Motor neuron (in vitro differentiated cells): ENCODE data around the gene NAT14. TPM values are rescaled to one million over a fixed set of nuclear protein-coding genes. Genes with fewer than 3 reads are reported as not detected.

Source experiments
- ATAC-seq, 8 experiments: fragments of 200-7000 bp; cut with Tn5 transposase; replicated peaks in 6 of 8; 2 replicates each; pipeline ENCODE4 v1.8.0; 2021; ENCODE audit warnings: mild to moderate bottlenecking in 8 of 8, moderate library complexity in 8 of 8
- H3K27ac ChIP-seq, 2 donors: fragments of 250-450 bp; sonication (Bioruptor Pico); 2 replicates each; pipeline ENCODE4 v1.9.0; 2021; ENCODE audit warnings: antibody characterized with exemption in 2 of 2, mild to moderate bottlenecking in 2 of 2, moderate library complexity in 1 of 2
- H3K4me1 ChIP-seq, 2 donors: fragments of 250-450 bp; sonication (Bioruptor Pico); replicated peaks in 1 of 2; 2 replicates each; pipeline ENCODE4 v1.6.1; 2021; ENCODE audit warnings: antibody characterized with exemption in 2 of 2, mild to moderate bottlenecking in 2 of 2, moderate library complexity in 1 of 2
- H3K4me3 ChIP-seq, 5 donors: fragments of 250-450 bp; sonication (Bioruptor Pico); 2 replicates each; pipeline ENCODE4 v1.9.0; 2021; ENCODE audit warnings: antibody characterized with exemption in 5 of 5, mild to moderate bottlenecking in 5 of 5, moderate library complexity in 4 of 5
- WGBS, 10 experiments: fragments of 450-650 bp; shearing (Covaris generic); methylation state at CpG; one replicate each; pipeline ENCODE4 v1.0.0; 2022; 5-methylcytosine and 5-hydroxymethylcytosine counted together
- in situ Hi-C, 9 experiments: fragments of 400-800 bp; cut with MboI; loops; one replicate each; pipeline ENCODE4 v1.15.0; 2021; ENCODE audit warnings: low sequenced_read_pairs in 9 of 9, low pct_unique_long_range_greater_than_20kb in 2 of 9; ENCODE audit not compliant: unreplicated experiment in 9 of 9
- total RNA-seq, 8 experiments: library from RNA; unstranded; fragments of 300-600 nt; gene quantifications; 2 replicates each; pipeline versions ENCODE4 v1.2.3 to v1.2.4, GENCODE V29; 2022

The NAT14 gene
- total RNA-seq, 8 experiments from 2014 or later: 10.9 to 62.6 (median 48.2) TPM

DNA sequence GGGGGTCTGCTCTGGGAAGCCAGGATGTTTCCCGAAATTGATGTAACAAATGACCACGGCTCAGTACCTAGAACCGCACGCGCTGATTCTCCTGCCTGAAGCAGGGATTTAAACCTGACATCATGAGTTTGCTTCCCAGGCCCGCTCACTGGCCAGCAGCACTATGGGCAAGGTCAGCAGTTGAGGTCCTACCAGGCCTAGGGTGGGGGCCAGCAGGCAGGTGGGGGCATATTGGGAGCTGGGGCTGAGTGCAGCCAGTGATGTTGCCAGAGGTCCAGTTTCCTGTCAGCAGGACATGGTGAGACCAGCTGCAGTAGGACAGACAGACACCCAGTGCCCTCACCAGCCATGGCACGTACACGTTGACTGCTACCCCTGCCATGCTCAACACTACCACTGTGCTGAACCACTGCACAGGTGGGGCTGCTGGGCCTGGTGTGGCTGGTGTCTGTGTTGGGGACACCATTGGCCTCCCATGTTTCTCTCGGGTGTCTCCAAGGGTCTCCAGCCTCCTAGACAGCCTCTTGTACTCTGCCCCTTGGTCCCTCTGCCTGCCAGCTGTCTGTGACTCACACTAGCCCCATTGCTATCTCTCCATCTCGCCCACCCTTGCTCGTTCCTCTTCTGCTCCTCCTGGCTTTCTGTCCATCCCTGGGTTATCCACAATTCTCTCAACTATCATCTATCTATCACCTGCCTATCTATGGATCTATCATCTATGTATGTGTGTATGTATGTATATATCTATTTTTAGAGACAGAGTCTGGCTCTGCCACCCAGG lies 19.3 kb upstream of the NAT14 start:
- H3K4me1 ChIP-seq: peaks cover 2 to 6% of the 10 kb centered on the region in 2 donors
- WGBS, 10 experiments: 71 to 100% (median 100%) methylated on average over 1 to 5 of the region's 11 CpGs; no CpG with 5 or more reads in 7 of the 10 experiments
- H3K4me3 ChIP-seq: no peak overlapping the region
- in situ Hi-C loops: no loop called here
- no peak for ATAC-seq
- H3K27ac ChIP-seq: no peak overlapping the region

GRCh38 chr19:55466241-55466614 lies 18.8 kb upstream of the NAT14 start:
- Histone ChIP-seq H3K4me1 (peaks cover 0 to 5% of the 10 kb centered on the region in 2 donors), H3K27ac (no peak overlapping the region), H3K4me3 (no peak overlapping the region)
- WGBS, 10 experiments: 83 to 100% (median 91%) methylated on average over 1 to 4 of the region's 4 CpGs; no CpG with 5 or more reads in 4 of the 10 experiments
- no peak for ATAC-seq
- in situ Hi-C loops: no loop called here

DNA sequence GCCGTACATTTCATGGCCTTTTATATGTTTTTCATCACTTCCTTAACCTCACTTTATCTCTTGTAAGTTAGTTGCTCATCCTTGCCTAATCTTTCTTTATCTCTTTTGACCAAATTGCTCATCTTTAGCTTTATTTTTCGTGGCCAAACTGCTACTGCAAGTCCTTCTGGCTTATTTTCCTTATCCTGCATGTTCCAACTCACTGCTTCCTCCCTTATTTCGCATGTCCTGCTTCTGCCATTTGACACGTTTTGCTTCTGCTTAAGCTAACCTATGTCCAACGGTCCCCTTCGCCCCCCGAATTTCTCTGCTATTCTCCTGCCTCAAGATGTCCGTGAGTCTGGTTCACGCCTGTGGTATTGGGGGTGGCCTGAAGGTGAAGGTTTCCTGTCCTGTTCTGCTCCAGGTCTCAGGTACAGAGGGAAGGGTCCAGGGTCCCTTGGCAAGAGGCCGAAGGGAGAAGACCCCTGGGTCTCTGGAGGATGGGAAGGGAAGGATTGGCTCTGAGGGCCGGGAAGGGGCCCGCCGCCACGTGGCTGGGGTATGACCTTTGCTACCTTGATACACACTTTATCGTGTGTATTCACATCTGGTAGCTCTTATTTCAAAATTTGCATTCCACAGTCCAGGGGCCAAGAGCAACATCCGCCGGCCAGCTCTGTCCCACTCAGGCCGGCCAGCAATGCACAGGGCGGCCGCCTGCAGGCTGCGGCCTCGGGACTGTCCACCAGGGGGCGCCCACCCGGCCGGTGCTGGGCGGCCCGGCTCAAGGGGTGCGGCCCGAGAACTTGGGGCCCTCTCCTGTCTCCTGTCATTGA lies 17.5 kb upstream of the NAT14 start:
- no peak overlapping the region for H3K4me3 ChIP-seq
- no peak overlapping the region for H3K27ac ChIP-seq
- 18 to 85% (median 64%) methylated on average over 4 to 13 of the region's 29 CpGs; no CpG with 5 or more reads in 1 of the 10 experiments for WGBS, 10 experiments
- H3K4me1 ChIP-seq: peaks cover 0 to 5% of the 10 kb centered on the region in 2 donors
- ATAC-seq: peak; percentile 79 to 98 (median 84)
- in situ Hi-C loops: no loop called here

DNA sequence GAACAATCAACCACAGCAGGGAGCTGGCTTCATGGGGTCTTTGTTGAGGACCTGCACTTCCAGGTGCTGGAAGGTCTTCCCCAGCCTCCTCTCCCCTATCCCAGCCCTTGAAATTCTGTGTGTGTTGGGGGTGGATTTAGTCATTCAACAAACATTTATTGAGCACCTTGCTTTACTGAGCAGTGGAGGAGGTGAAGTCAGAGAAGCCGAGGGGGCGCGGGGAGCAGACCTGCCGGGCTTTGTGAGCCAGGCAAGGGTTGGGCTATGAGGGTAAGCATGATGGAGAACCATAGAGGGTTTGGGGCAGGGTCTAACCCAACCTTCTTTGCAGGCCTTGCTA lies 17.0 kb upstream of the NAT14 start:
- in situ Hi-C loops: no loop called here
- no peak overlapping the region for H3K4me3 ChIP-seq
- 0 to 8% (median 0%) methylated on average over 1 to 4 of the region's 4 CpGs; no CpG with 5 or more reads in 5 of the 10 experiments for WGBS, 10 experiments
- H3K4me1 ChIP-seq: peaks cover 0 to 5% of the 10 kb centered on the region in 2 donors
- H3K27ac ChIP-seq: no peak overlapping the region
- ATAC-seq: peak in 1 of 8 experiments; percentile 9

DNA sequence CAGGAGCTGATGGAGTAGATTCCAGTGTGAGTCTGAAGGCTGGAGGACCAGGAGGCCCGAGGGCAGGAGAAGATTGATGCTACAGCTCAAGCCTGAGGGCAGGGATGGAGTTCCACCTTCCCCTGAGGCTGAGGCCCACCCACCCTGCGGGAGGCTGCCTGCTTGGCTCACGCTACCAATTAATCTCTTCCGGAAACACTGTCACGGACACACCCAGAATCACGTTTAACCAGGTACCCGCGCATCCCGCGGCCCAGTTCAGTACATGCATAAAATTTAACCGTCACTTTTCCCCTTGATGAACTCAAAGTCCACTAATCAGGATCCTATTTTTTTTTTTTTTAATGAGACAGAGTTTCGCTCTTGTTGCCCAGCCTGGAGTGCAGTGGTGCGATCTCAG lies 13.7 kb upstream of the NAT14 start:
- WGBS, 10 experiments: 0 to 100% (median 79%) methylated on average over 1 to 9 of the region's 13 CpGs; no CpG with 5 or more reads in 1 of the 10 experiments
- Histone ChIP-seq H3K27ac (no peak overlapping the region), H3K4me1 (peaks cover 13 to 20% of the 10 kb centered on the region in 2 donors), H3K4me3 (no peak overlapping the region)
- ATAC-seq: no peak
- in situ Hi-C loops: no loop called here

GRCh38 chr19:55472463-55472862 lies 12.5 kb upstream of the NAT14 start:
- WGBS, 10 experiments: 80 to 100% (median 85%) methylated on average over 1 to 4 of the region's 8 CpGs; no CpG with 5 or more reads in 7 of the 10 experiments
- Histone ChIP-seq H3K4me3 (no peak overlapping the region), H3K27ac (no peak overlapping the region), H3K4me1 (peaks cover 13 to 22% of the 10 kb centered on the region in 2 donors)
- in situ Hi-C loops: no loop called here
- no peak for ATAC-seq

GRCh38 chr19:55473225-55474012 lies 11.6 kb upstream of the NAT14 start:
- Histone ChIP-seq H3K27ac (no peak overlapping the region), H3K4me3 (no peak overlapping the region), H3K4me1 (peaks cover 20 to 24% of the 10 kb centered on the region in 2 donors)
- in situ Hi-C loops: no loop called here
- ATAC-seq: peak in 1 of 8 experiments; percentile 34
- WGBS, 10 experiments: 0 to 59% (median 50%) methylated on average over 1 to 6 of the region's 16 CpGs; no CpG with 5 or more reads in 5 of the 10 experiments

GRCh38 chr19:55474269-55475265 lies 10.4 kb upstream of the NAT14 start:
- 67 to 100% (median 92%) methylated on average over 2 to 10 of the region's 19 CpGs; no CpG with 5 or more reads in 2 of the 10 experiments for WGBS, 10 experiments
- no peak overlapping the region for H3K27ac ChIP-seq
- in situ Hi-C loops: loop anchor here in 1 of 9 experiments (25.0 kb wide), 1 partner anchor 337 kb away; the partner anchor contains the start of gene TNNT1
- H3K4me1 ChIP-seq: peaks cover 20 to 24% of the 10 kb centered on the region in 2 donors
- no peak for ATAC-seq
- no peak overlapping the region for H3K4me3 ChIP-seq

GRCh38 chr19:55476100-55476775 lies 8.8 kb upstream of the NAT14 start, which contains the start of gene ZNF628:
ZNF628 (plus strand) TSS chr19:55476617; CDS start chr19:55479911, 3,294 bp downstream.
- WGBS, 10 experiments: 0 to 10% (median 0%) methylated on average over 1 to 5 of the region's 61 CpGs; no CpG with 5 or more reads in 6 of the 10 experiments

DNA sequence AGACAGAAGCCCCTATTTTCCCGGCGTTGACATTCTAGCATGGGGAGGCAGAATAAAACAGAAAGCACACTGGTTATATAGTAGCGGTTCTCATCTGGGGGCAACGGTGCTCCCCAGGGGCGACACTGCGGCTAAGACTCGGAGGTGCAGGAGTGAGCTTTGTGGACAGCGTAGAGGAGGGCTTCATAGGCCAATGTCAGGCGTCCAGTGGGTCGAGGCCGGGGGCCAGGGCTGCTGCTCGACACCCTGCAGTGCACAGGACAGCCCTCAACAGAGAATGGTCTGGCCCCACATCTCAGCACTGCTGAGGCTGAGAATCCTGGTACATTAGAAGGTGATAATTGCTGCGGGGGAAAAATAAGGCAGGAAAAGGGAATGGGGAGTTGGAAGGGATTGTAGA lies 7.1 kb upstream of the NAT14 start:
- peaks cover 20 to 24% of the 10 kb centered on the region in 2 donors for H3K4me1 ChIP-seq
- ATAC-seq: no peak
- no peak overlapping the region for H3K27ac ChIP-seq
- 58 to 100% (median 82%) methylated on average over 1 to 8 of the region's 13 CpGs; no CpG with 5 or more reads in 2 of the 10 experiments for WGBS, 10 experiments
- in situ Hi-C loops: loop anchor here in 1 of 9 experiments (25.0 kb wide), 1 partner anchor 341 kb away; the partner anchor contains the start of gene TNNT1
- peak overlapping the region in 1 of 5 donors; percentile 58 for H3K4me3 ChIP-seq

More at GRCh38 chr19:55476100-55476775, 8.8 kb upstream of the NAT14 start, which contains the start of gene ZNF628:
- H3K4me1 ChIP-seq: peaks cover 20 to 24% of the 10 kb centered on the region in 2 donors
- H3K4me3 ChIP-seq: peak within 1 kb of the TSS; percentile 58 to 72 (median 62)
- peak within 1 kb of the TSS; percentile 95 to 96 for H3K27ac ChIP-seq
- in situ Hi-C loops: loop anchor here in 1 of 9 experiments (25.0 kb wide), 1 partner anchor 339 kb away; the partner anchor contains the start of gene TNNT1
- ATAC-seq: peak; percentile 88 to 97 (median 95)

DNA sequence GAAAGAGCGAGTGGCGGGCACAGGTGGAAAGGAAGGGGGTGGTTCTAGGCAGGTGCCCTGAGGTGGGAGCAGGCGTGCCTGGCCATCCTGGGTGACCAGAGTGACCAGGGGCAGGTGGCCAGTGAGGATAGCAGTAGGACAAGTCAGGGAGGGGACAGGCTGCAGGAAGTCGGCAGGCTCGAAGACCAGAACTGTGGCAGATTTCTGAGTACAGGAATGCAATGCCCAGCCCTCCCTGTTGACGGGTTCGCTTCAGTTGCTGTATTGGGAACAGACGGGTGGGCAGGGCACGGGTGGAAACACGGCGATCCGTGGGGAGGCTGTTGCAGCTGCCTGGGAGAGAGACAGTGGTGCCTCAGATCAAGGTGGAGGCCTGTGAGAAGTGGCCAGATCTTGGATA lies 6.6 kb upstream of the NAT14 start:
- H3K4me1 ChIP-seq: peaks cover 19 to 22% of the 10 kb centered on the region in 2 donors
- H3K4me3 ChIP-seq: no peak overlapping the region
- 83 to 100% (median 93%) methylated on average over 2 to 9 of the region's 12 CpGs; no CpG with 5 or more reads in 6 of the 10 experiments for WGBS, 10 experiments
- ATAC-seq: no peak
- H3K27ac ChIP-seq: no peak overlapping the region
- in situ Hi-C loops: loop anchor here in 1 of 9 experiments (25.0 kb wide), 1 partner anchor 341 kb away; the partner anchor contains the start of gene TNNT1
